Adrenal gland (tissue), 5 donors: ENCODE results near the gene CRYBB1.

Source experiments
- POLR2A ChIP-seq, 2 donors: fragments of 450-650 bp; IDR thresholded peaks; one replicate each; pipeline ENCODE4 v1.6.1; 2017; ENCODE audit warnings: antibody characterized with exemption in 2 of 2, mild to moderate bottlenecking in 2 of 2, moderate library complexity in 1 of 2
- TF ChIP-seq, protein P1 (sequence below), 6 experiments: fragments of 450-650 bp in 4 of 6; fragments of 200-600 bp in 2 of 6; sonication (generic) in 1 of 6; IDR thresholded peaks; 1 replicate in 5 of 6; 2 replicates in 1 of 6; pipeline versions ENCODE4 v1.5.1 to v1.8.0; 2016 to 2021; ENCODE audit warnings: antibody characterized with exemption in 6 of 6, mild to moderate bottlenecking in 2 of 6, moderate library complexity in 1 of 6
- donor health status: DM: no; HTN: no; CAD: no.

GRCh38 chr22:26629988-26630761 is 12.3 kb upstream of the CRYBB1 start:
- TF ChIP-seq, protein P1, sequence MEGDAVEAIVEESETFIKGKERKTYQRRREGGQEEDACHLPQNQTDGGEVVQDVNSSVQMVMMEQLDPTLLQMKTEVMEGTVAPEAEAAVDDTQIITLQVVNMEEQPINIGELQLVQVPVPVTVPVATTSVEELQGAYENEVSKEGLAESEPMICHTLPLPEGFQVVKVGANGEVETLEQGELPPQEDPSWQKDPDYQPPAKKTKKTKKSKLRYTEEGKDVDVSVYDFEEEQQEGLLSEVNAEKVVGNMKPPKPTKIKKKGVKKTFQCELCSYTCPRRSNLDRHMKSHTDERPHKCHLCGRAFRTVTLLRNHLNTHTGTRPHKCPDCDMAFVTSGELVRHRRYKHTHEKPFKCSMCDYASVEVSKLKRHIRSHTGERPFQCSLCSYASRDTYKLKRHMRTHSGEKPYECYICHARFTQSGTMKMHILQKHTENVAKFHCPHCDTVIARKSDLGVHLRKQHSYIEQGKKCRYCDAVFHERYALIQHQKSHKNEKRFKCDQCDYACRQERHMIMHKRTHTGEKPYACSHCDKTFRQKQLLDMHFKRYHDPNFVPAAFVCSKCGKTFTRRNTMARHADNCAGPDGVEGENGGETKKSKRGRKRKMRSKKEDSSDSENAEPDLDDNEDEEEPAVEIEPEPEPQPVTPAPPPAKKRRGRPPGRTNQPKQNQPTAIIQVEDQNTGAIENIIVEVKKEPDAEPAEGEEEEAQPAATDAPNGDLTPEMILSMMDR (IDR thresholded peaks at IDR 0.05), result no peak
- TF ChIP-seq POLR2A (IDR thresholded peaks at IDR 0.05), result no peak
